ENCODE data around the gene JMY. TPM values are rescaled to one million over a fixed set of nuclear protein-coding genes. Genes with fewer than 3 reads are reported as not detected.

The JMY gene
- total RNA-seq, 5 donors from 2014 or later (not counting 1 experiment from before 2014, with no cell fraction given) = 18.0 to 45.3 (median 21.1) TPM

- POLR2A ChIA-PET = no interaction called here
- ATAC-seq (replicated peaks in 1 of 4) = no peak
Measured at GRCh38 chr5:79349881-79350280, 114.0 kb downstream of the JMY start.

GRCh38 chr5:79357398-79357797 is 121.5 kb downstream of the JMY start:
- ATAC-seq (replicated peaks in 1 of 4) = no peak
- H3K36me3 Mint-ChIP-seq = no peaks in the 10 kb centered on the region
- no peak overlapping the region for H3K4me3 Mint-ChIP-seq
- no peak for DNase-seq
- Histone ChIP-seq H3K4me3 (ENCODE audit: control insufficient read depth in 1 of 2, extremely low read depth in 1 of 2, low read length in 1 of 2) (no peak overlapping the region), H3K36me3 (ENCODE audit: control insufficient read depth in 2 of 2, extremely low read depth in 1 of 2, insufficient read depth in 1 of 2, low read length in 1 of 2) (no peaks in the 10 kb centered on the region), H3K4me1 (ENCODE audit: control insufficient read depth in 1 of 2, extremely low read depth in 1 of 2, insufficient read depth in 2 of 2, low read length in 2 of 2) (no peaks in the 10 kb centered on the region), H3K9me3 (no peaks in the 10 kb centered on the region), H3K27me3 (replicated peaks in 1 of 2; ENCODE audit: control insufficient read depth in 2 of 2, extremely low read depth in 1 of 2, insufficient read depth in 2 of 2, low read length in 1 of 2) (peaks cover 0 to 6% of the 10 kb centered on the region in 2 experiments), H3K27ac (ENCODE audit: low read length) (no peak overlapping the region)
- no peaks in the 10 kb centered on the region for H3K9me3 Mint-ChIP-seq
- CTCF ChIA-PET = interaction anchor here in 1 of 2 donors (1.1 kb wide), 1 partner anchor 24 kb away, joined by 5 read pairs; no protein-coding TSS in a partner anchor
- POLR2A ChIA-PET = no interaction called here
- H3K27ac Mint-ChIP-seq = no peak overlapping the region
- no CpG with 5 or more reads among the region's 1 CpG for WGBS (ENCODE audit: insufficient coverage)
- H3K4me1 Mint-ChIP-seq = no peaks in the 10 kb centered on the region
- H3K27me3 Mint-ChIP-seq = peaks cover 5 to 7% of the 10 kb centered on the region in 2 donors

More at GRCh38 chr5:79349881-79350280, 114.0 kb downstream of the JMY start:
- H3K4me1 ChIP-seq (ENCODE audit: control insufficient read depth in 1 of 2, extremely low read depth in 1 of 2, insufficient read depth in 2 of 2, low read length in 2 of 2) = no peaks in the 10 kb centered on the region
- no peaks in the 10 kb centered on the region for H3K36me3 Mint-ChIP-seq
- no peak overlapping the region for H3K4me3 Mint-ChIP-seq
- H3K9me3 Mint-ChIP-seq = no peaks in the 10 kb centered on the region
- no peaks in the 10 kb centered on the region for H3K36me3 ChIP-seq (ENCODE audit: control insufficient read depth in 2 of 2, extremely low read depth in 1 of 2, insufficient read depth in 1 of 2, low read length in 1 of 2)
- H3K27ac ChIP-seq (ENCODE audit: low read length) = no peak overlapping the region
- no peaks in the 10 kb centered on the region for H3K9me3 ChIP-seq
- no peak overlapping the region for H3K4me3 ChIP-seq (ENCODE audit: control insufficient read depth in 1 of 2, extremely low read depth in 1 of 2, low read length in 1 of 2)
- CTCF ChIA-PET = no interaction called here
- peaks cover 0 to 6% of the 10 kb centered on the region in 2 donors for H3K27me3 Mint-ChIP-seq
- H3K27me3 ChIP-seq (replicated peaks in 1 of 2; ENCODE audit: control insufficient read depth in 2 of 2, extremely low read depth in 1 of 2, insufficient read depth in 2 of 2, low read length in 1 of 2) = peaks cover 0 to 3% of the 10 kb centered on the region in 2 experiments
- no peaks in the 10 kb centered on the region for H3K4me1 Mint-ChIP-seq
- no peak overlapping the region for H3K27ac Mint-ChIP-seq
- WGBS (ENCODE audit: insufficient coverage) = 67% methylated on average over 1 of the region's 2 CpGs
- no peak for DNase-seq

Other genes starting within 250 kb of the JMY start
- 1 to 10 TPM in 2 of 5 donors, under 1 TPM in 3; 0.43 to 2.7 (median 0.70) TPM for gene DMGDH, start 166.5 kb upstream of the JMY start, total RNA-seq
- under 1 TPM in 2 of 5 donors, not detected in 3; 0.19 to 0.38 TPM for gene BHMT2, start 166.4 kb upstream of the JMY start, total RNA-seq
- gene BHMT, start 124.3 kb upstream of the JMY start, total RNA-seq = 1 to 10 TPM in 1 of 5 donors, under 1 TPM in 2, not detected in 2; 0.38 to 1.6 (median 0.76) TPM

All from T-cell (primary cell).